IPS-18a (cell line): ENCODE results near the gene SCAMP4.

Experiments
- H3K27ac ChIP-seq: one replicate; pipeline ENCODE4 v1.5.1; 2013; ENCODE audit warnings: low read length
- H3K27me3 ChIP-seq: one replicate; pipeline ENCODE4 v1.6.1; 2013; ENCODE audit warnings: mild to moderate bottlenecking, low read length; ENCODE audit not compliant: control insufficient read depth, insufficient read depth
- H3K36me3 ChIP-seq: one replicate; pipeline ENCODE4 v1.6.1; 2013; ENCODE audit warnings: low read depth, low read length; ENCODE audit not compliant: control insufficient read depth
- H3K4me1 ChIP-seq: one replicate; pipeline ENCODE4 v1.6.1; 2013; ENCODE audit warnings: low read depth, low read length; ENCODE audit not compliant: control insufficient read depth
- H3K4me3 ChIP-seq: one replicate; pipeline ENCODE4 v1.5.1; 2013; ENCODE audit warnings: low read length
- H3K9ac ChIP-seq: one replicate; pipeline ENCODE4 v1.6.1; 2013; ENCODE audit warnings: mild to moderate bottlenecking, low read length, moderate library complexity
- H3K9me3 ChIP-seq: one replicate; pipeline ENCODE4 v1.6.1; 2013; ENCODE audit warnings: low read depth, low read length; ENCODE audit not compliant: control insufficient read depth

The SCAMP4 gene

DNA sequence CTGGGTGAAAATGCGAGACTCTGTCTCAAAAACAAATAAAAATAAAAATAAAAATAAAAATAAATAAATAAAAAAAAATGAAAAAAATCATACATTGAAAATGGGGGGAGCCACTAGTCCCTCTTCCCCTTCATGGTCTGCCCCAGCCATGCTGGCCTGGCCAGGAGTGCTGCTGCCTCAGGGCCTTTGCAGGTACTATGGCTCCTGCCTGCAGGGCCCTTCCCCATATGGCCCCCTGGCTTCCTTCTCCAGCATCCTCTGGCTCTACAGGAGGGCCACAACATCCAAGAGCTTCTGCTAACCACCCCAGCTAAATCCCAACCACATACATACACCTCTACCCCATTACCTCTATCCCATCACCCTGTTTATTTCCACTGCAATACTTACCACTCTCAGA, 15.3 kb upstream of the SCAMP4 start:
- Histone ChIP-seq H3K27ac (no peak overlapping the region), H3K4me3 (no peak overlapping the region), H3K9ac (no peak overlapping the region), H3K27me3 (no peaks in the 10 kb centered on the region), H3K4me1 (no peaks in the 10 kb centered on the region), H3K9me3 (no peaks in the 10 kb centered on the region), H3K36me3 (no peaks in the 10 kb centered on the region)

DNA sequence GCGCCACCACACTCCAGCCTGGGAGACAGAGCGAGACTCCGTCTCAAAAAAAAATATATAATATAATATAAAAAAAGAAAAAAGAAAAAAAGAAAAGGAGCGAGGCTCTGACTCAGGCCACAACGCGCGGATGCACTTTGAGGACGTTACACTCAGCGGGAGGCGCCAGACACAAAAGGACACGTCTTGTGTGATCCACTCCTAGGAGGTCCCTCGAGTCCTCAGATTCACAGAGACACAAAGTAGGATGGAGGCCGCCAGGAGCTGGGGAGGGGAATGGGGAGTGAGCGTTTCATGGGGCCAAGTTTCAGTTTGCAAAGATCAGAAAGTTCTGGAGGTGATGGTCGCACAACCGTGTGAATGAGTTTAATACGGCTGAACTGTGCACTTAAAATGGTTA, 11.4 kb upstream of the SCAMP4 start:
- H3K4me1 ChIP-seq, result no peaks in the 10 kb centered on the region
- H3K36me3 ChIP-seq, result no peaks in the 10 kb centered on the region
- H3K4me3 ChIP-seq, result no peak overlapping the region
- H3K27me3 ChIP-seq, result no peaks in the 10 kb centered on the region
- no peak overlapping the region for H3K27ac ChIP-seq
- no peaks in the 10 kb centered on the region for H3K9me3 ChIP-seq
- no peak overlapping the region for H3K9ac ChIP-seq

- no peak overlapping the region for H3K9ac ChIP-seq
- no peak overlapping the region for H3K27ac ChIP-seq
- no peaks in the 10 kb centered on the region for H3K36me3 ChIP-seq
- no peaks in the 10 kb centered on the region for H3K27me3 ChIP-seq
- no peak overlapping the region for H3K4me3 ChIP-seq
- no peaks in the 10 kb centered on the region for H3K4me1 ChIP-seq
- H3K9me3 ChIP-seq, result no peaks in the 10 kb centered on the region
Measured at GRCh38 chr19:1896508-1896907, 8.7 kb upstream of the SCAMP4 start.

GRCh38 chr19:1901940-1902404, 3.2 kb upstream of the SCAMP4 start:
- no peaks in the 10 kb centered on the region for H3K9me3 ChIP-seq
- H3K27me3 ChIP-seq, result no peaks in the 10 kb centered on the region
- no peak overlapping the region for H3K4me3 ChIP-seq
- no peak overlapping the region for H3K27ac ChIP-seq
- H3K9ac ChIP-seq, result no peak overlapping the region
- no peaks in the 10 kb centered on the region for H3K36me3 ChIP-seq
- H3K4me1 ChIP-seq, result peaks cover 6% of the 10 kb centered on the region

- no peaks in the 10 kb centered on the region for H3K27me3 ChIP-seq
- H3K4me1 ChIP-seq, result peaks cover 6% of the 10 kb centered on the region
- no peaks in the 10 kb centered on the region for H3K9me3 ChIP-seq
- no peaks in the 10 kb centered on the region for H3K36me3 ChIP-seq
- H3K4me3 ChIP-seq, result no peak overlapping the region
- no peak overlapping the region for H3K9ac ChIP-seq
- H3K27ac ChIP-seq, result no peak overlapping the region
Measured at GRCh38 chr19:1902923-1903322, 2.3 kb upstream of the SCAMP4 start.

GRCh38 chr19:1904860-1905109, 414 bp upstream of the SCAMP4 start:
- H3K36me3 ChIP-seq, result no peaks in the 10 kb centered on the region
- H3K9ac ChIP-seq, result peak overlapping the region; percentile 33
- peaks cover 6% of the 10 kb centered on the region for H3K4me1 ChIP-seq
- H3K4me3 ChIP-seq, result peak overlapping the region; percentile 39
- no peaks in the 10 kb centered on the region for H3K27me3 ChIP-seq
- peak overlapping the region; percentile 68 for H3K27ac ChIP-seq
- H3K9me3 ChIP-seq, result no peaks in the 10 kb centered on the region

GRCh38 chr19:1905863-1906375, 720 bp downstream of the SCAMP4 start:
- H3K27ac ChIP-seq, result no peak overlapping the region
- peak overlapping the region; percentile 39 for H3K4me3 ChIP-seq
- peak overlapping the region; percentile 7 for H3K9ac ChIP-seq
- H3K9me3 ChIP-seq, result no peaks in the 10 kb centered on the region
- H3K36me3 ChIP-seq, result no peaks in the 10 kb centered on the region
- peaks cover 6% of the 10 kb centered on the region for H3K4me1 ChIP-seq
- H3K27me3 ChIP-seq, result no peaks in the 10 kb centered on the region

DNA sequence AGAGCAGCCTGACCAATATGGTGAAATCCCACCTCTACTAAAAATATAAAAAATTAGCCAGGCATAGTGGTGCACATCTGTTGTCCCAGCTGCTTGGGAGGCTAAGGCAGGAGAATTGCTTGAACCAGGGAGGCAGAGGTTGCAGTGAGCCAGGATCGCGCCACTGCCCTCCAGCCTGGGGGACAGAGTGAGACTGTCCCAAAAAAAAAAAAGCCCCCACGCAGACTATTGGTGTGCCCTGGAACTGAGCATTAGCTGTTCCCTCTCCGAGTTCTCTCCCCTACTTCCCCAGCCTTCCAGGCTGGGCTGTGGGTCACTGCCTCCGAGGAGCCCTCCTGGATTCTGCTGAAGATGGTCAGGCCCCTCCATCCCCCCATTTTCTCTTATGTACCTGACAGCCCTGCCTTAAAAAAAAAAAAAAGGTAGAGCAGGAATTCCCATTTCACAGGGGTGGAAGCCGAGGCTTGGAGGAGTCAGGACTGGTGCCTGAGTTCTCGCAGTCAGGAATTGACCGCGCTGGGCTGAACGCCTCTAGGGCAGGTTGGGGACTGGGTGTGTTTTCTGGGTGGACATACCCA, 1.9 kb downstream of the SCAMP4 start:
- Histone ChIP-seq H3K9me3 (no peaks in the 10 kb centered on the region), H3K36me3 (no peaks in the 10 kb centered on the region), H3K27me3 (no peaks in the 10 kb centered on the region), H3K27ac (no peak overlapping the region), H3K4me3 (no peak overlapping the region), H3K9ac (no peak overlapping the region), H3K4me1 (peaks cover 6% of the 10 kb centered on the region)

DNA sequence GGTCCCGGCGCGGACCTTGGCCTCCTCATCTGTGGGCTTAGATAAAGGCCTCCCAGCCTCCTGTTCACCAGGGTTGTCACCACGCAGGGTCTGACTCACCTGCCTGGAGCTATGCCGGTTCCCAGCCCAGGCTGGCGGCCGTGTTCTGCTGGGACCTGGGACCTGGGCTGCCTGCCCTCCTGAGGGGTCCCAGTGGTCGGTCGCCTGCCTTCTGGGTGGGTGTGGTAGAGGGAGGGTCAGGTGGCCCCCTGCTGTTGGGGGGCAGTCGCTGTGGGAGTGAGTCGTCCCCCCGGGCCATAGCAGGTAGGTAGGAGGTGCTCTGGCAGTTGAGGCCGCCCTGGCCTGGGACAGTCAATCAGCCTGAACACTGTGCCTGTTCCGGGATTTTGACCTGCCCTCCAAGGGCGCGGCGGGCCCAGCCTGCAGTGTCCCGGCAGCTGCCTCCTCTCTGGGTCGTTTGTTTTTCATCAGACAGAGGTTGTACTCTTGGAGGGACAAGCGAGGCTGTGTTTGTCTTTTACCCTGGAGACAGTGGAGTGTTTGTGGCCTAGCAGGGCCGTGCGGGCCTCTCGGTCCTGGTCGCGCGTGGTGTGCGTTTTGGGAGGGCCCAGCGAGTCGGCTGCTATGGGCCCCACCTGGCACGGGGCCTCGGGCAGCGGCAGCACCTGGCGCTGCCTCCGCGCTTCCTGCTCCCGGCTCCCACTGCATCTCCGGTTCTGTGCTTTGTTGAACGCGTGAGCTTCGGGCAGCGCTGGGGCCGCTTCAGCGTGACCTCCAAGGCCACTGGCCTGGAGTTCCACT, 2.6 kb downstream of the SCAMP4 start:
- Histone ChIP-seq H3K36me3 (no peaks in the 10 kb centered on the region), H3K9ac (no peak overlapping the region), H3K9me3 (no peaks in the 10 kb centered on the region), H3K27me3 (no peaks in the 10 kb centered on the region), H3K27ac (no peak overlapping the region), H3K4me1 (peaks cover 6% of the 10 kb centered on the region), H3K4me3 (no peak overlapping the region)

DNA sequence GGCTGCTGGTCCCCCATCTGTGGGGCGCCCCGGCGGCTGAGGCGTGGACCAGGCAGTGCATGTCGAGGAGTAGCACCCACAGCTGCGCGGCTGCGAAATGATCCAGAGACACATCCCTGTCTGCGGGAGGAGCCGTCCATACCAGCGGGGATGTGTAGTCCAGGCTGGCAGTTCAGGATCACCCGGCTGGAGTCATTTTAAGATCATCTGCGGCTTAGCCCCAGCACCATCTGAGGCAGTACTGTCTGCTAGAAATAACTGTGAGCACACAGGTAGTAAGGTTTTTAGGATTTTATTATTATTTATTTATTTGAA, 3.1 kb downstream of the SCAMP4 start:
- Histone ChIP-seq H3K36me3 (no peaks in the 10 kb centered on the region), H3K9me3 (no peaks in the 10 kb centered on the region), H3K9ac (no peak overlapping the region), H3K4me3 (no peak overlapping the region), H3K27me3 (no peaks in the 10 kb centered on the region), H3K4me1 (peaks cover 6% of the 10 kb centered on the region), H3K27ac (no peak overlapping the region)

GRCh38 chr19:1909761-1910080, 4.5 kb downstream of the SCAMP4 start:
- Histone ChIP-seq H3K27ac (no peak overlapping the region), H3K4me1 (peaks cover 2% of the 10 kb centered on the region), H3K9ac (no peak overlapping the region), H3K27me3 (no peaks in the 10 kb centered on the region), H3K9me3 (no peaks in the 10 kb centered on the region), H3K36me3 (no peaks in the 10 kb centered on the region), H3K4me3 (no peak overlapping the region)

GRCh38 chr19:1910177-1910576, 5.0 kb downstream of the SCAMP4 start:
- H3K9ac ChIP-seq, result no peak overlapping the region

More at GRCh38 chr19:1910177-1910576, 5.0 kb downstream of the SCAMP4 start:
- H3K4me3 ChIP-seq, result no peak overlapping the region
- H3K36me3 ChIP-seq, result no peaks in the 10 kb centered on the region
- no peaks in the 10 kb centered on the region for H3K9me3 ChIP-seq
- H3K27ac ChIP-seq, result no peak overlapping the region
- H3K4me1 ChIP-seq, result no peaks in the 10 kb centered on the region
- H3K27me3 ChIP-seq, result no peaks in the 10 kb centered on the region
